SK-N-SH treated with all-trans-retinoic acid at 6 μM for 48 hours (cell line): ENCODE data around the gene C22orf31.

Experiments used
- ARNTL ChIP-seq: fragments of 450-650 bp; formaldehyde crosslinking; IDR thresholded peaks from 2 replicates; pipeline ENCODE4 v1.5.0; 2020; ENCODE audit warnings: low read depth, mild to moderate bottlenecking, moderate library complexity, borderline replicate concordance
- BACH2 ChIP-seq: fragments of 250-450 bp; sonication (Bioruptor Pico); IDR thresholded peaks from 2 replicates; pipeline ENCODE4 v1.9.0; 2021; ENCODE audit warnings: mild to moderate bottlenecking, borderline replicate concordance
- CSDC2 ChIP-seq: fragments of 250-450 bp; sonication (Bioruptor Pico); IDR thresholded peaks from 2 replicates; pipeline ENCODE4 v1.5.0; 2020; ENCODE audit warnings: mild to moderate bottlenecking, moderate library complexity
- GLIS3 ChIP-seq: fragments of 250-450 bp; sonication (Bioruptor Pico); IDR thresholded peaks from 2 replicates; pipeline ENCODE4 v1.5.0; 2020; ENCODE audit warnings: mild to moderate bottlenecking, moderate library complexity
- PATZ1 ChIP-seq: fragments of 250-450 bp; sonication (Bioruptor Pico); IDR thresholded peaks from 2 replicates; pipeline ENCODE4 v1.8.0; 2020; ENCODE audit warnings: mild to moderate bottlenecking, moderate library complexity, borderline replicate concordance
- RARB ChIP-seq: fragments of 250-450 bp; sonication (Bioruptor Pico); IDR thresholded peaks from 2 replicates; pipeline ENCODE4 v1.8.0; 2021; ENCODE audit warnings: mild to moderate bottlenecking, moderate library complexity
- TCF4 ChIP-seq: fragments of 250-450 bp; sonication (Bioruptor Pico); IDR thresholded peaks from 2 replicates; pipeline ENCODE4 v1.8.0; 2021; ENCODE audit warnings: mild to moderate bottlenecking, moderate library complexity, borderline replicate concordance
- ZFP30 ChIP-seq: fragments of 450-650 bp; formaldehyde crosslinking; IDR thresholded peaks from 2 replicates; pipeline ENCODE4 v1.5.0; 2022; ENCODE audit warnings: mild to moderate bottlenecking, moderate library complexity
- ZNF8 ChIP-seq: fragments of 450-650 bp; formaldehyde crosslinking; IDR thresholded peaks from 2 replicates; pipeline ENCODE4 v1.5.0; 2020; ENCODE audit warnings: mild to moderate bottlenecking, moderate library complexity

- TF ChIP-seq ARNTL (CRISPR knock-in tag) (no peak), PATZ1 (CRISPR knock-in tag) (no peak), CSDC2 (no peak), GLIS3 (no peak), TCF4 (no peak), BACH2 (CRISPR knock-in tag) (no peak), ZFP30 (CRISPR knock-in tag) (no peak), RARB (CRISPR knock-in tag) (no peak), ZNF8 (CRISPR knock-in tag) (no peak)
Measured at GRCh38 chr22:29012101-29012433, 49.6 kb downstream of the C22orf31 start.
